Hematopoietic multipotent progenitor cell (in vitro differentiated cells): Measurements from ENCODE around the gene PDZD7. TPM values are rescaled to one million over a fixed set of nuclear protein-coding genes. Genes with fewer than 3 reads are reported as not detected.
"Not testable (repeated sequence)": the region's sequence is repeated elsewhere in the genome, so short reads cannot be mapped to it uniquely, and the experiment has no call there.

Source experiments
- DNase-seq, 3 donors: peaks; one replicate each; pipeline ENCODE4 v3.0.0-alpha.2; 2011 to 2015; ENCODE audit warnings: low read depth in 2 of 3, low spot score in 2 of 3
- total RNA-seq: library from RNA; depleted of rRNA; stranded (reverse); fragments of >200 nt; gene quantifications from one replicate; pipeline ENCODE4 v1.2.3, GENCODE V29; 2012

Gene PDZD7
- total RNA-seq, 1 donor, result 1.3 TPM

DNA sequence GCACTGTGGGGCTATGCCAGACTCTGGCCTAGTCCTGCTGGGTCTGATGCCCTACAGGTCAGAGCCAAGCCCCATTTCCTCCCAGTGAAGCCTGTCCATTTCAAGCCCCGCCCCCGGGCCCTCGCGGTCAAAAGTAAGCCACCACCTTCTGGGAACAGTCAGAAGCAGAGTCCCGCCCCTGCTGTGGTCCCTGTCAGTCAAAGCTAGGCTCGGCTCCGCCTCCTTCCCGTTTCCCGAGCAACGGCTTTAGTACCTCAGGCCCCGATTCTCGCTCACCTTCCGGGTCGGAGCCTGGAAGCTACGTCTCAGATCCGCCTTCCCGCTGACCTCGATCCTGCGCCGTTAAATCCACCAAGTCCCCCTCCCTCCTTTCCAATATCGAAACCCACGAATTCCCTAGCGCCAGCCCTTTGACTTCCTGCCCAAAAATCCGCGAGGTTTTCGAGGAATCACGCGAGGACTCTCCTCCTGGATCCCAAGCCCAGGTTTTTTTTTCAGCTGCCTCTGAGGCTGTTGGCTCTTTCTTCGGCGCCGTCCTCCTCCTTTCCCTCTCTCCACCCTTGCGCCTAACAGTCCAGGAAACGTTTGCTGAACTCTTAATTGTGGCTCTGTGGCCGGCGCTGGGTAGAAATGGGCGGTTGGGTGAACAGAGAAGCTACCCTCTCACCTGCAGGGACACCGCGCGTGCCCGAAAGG is 11.9 kb upstream of the PDZD7 start:
- DNase-seq, result peak in 2 of 3 donors; percentile 86 to 89

- no peak for DNase-seq
These were observed 11.2 kb upstream of the PDZD7 start for GRCh38 chr10:101042118-101042517.

DNA sequence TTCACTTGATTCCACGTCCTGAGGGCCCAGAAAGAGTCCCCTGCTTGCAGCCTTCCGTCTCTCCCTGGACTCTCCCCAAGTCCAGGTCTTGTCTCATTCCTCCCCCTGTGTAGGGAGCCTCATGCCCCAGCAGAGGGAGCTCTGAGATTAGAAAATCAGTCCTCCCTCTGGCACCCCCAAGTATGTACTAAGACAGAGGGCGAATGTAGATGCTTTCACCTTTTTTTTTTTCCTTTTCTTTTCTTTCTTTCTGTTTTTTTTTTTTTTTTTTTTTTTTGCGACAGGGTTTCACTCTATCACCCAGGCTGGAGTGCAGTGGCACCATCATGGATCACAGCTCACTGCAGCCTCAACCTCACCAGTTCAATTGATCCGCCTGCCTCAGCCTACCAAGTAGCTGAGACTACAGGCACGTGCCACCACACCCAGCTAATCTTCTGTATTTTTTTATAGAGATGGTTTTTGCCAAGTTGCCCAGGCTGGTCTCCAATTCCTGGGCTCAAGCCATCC is 10.4 kb upstream of the PDZD7 start:
- peak; percentile 51 to 91 (median 81) for DNase-seq

DNA sequence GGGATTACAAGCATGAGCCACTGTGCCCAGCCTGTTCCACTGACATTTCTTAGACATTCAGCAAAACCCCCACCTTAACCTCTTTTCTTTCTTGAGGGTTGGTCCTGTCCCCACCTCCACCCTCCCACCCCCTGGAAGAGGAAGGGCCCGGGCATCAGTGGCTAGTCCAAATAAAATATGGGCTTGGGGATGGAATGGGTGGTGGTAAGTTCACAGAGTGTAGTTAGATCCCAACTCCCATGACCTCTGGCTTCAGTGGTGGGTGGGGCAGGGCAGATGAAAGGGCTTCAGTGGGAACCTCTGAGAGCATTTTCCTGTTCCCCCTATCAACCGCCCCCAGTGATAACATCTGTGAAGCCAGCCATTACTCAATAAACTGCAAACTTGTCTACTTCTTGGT is 9.9 kb upstream of the PDZD7 start:
- DNase-seq, result no peak

DNA sequence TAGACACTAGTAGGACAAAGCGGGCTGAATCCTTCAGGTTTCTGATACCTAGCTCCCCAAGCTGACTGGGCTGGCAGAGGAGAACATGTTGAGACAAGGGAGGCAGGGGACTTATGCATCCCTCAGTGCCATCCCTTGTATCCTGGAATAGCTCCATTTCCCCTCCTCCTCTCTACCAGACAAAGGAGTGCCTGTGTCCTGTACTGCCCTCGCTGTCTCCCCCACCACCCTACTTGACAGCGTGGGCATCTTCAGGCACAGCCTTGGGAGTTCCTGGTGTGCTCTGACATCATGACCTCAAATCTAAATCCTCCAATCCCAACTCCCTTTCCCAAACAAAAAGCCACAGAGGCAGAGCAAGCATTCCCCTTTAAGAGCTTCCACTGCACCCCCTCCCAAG is 9.1 kb upstream of the PDZD7 start:
- DNase-seq, result no peak

GRCh38 chr10:101038484-101038883 is 7.6 kb upstream of the PDZD7 start:
- DNase-seq, result no peak

DNA sequence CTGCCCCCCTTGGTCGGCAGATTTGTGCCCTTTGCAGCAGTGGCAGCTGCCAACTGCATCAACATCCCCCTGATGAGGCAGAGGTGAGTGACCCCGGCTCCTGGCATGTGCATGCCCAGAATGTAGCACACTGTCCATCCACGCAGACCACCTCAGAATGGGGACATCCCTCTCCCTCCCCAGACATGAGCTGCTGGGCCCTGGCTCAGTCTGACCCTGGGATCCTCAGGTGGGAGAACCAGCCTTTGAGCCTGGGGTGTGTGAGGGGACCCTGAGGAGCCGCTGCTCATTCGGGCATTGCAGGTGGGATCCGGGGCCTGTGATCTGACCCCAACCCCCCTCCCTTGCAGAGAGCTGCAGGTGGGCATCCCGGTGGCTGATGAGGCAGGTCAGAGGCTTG is 5.8 kb upstream of the PDZD7 start:
- no peak for DNase-seq

DNA sequence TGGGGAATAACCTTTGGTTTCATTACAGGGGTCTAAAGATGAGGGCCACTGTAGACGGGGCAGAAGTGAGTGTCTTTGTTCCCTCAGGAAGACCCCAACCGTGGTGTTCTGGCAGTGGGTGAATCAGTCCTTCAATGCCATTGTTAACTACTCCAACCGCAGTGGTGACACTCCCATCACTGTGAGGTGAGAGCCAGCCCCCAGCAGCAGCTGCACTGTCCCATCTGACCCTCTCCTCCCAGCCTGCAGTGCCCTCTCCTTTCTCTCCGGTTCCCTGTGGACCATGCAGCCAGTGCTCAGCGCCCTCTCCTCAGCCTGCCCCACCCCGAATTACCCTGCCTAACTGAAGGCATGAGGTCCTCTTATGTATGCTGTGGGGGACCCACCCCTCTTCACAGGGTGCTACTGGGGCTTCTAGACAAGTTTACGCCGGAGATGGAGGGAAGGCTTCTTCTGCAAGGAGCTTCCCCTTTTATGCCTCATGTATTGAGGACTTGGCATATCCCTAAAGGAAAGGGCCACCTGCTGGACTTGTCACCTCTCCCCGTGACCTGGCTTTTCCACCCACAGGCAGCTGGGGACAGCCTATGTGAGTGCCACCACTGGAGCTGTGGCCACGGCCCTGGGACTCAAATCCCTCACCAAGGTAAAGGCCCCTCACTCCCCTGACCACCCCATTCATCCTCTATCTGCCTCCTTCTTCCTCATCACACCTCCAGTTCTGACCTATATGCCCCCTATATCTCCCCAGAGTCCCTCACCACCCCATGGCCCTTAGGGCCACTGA is 5.2 kb upstream of the PDZD7 start:
- no peak for DNase-seq

DNA sequence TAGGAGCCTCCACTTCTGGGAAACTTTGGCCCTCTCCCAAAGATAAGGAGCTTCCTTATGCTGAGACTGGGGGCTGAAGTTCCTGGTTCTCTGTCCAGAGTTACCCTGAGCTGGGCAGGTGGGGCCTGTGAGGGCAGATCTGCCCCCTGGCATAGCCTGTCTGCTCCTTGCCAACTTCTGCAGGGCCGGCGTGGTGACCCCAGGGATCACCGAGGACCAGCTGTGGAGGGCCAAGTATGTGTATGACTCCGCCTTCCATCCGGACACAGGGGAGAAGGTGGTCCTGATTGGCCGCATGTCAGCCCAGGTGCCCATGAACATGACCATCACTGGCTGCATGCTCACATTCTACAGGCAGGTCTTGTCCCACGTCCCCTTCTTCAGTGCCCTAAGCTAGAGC is 4.4 kb upstream of the PDZD7 start:
- no peak for DNase-seq

- DNase-seq, result not testable (repeated sequence)
These were observed 3.5 kb upstream of the PDZD7 start for GRCh38 chr10:101034404-101034803.

- DNase-seq, result no peak
These were observed 2.3 kb upstream of the PDZD7 start for GRCh38 chr10:101033276-101033675.

GRCh38 chr10:101032637-101033224 is 1.8 kb upstream of the PDZD7 start:
- DNase-seq, result peak in 2 of 3 donors; percentile 90 to 92

GRCh38 chr10:101031796-101032636 is 1.1 kb upstream of the PDZD7 start:
- DNase-seq, result peak; percentile 72 to 86 (median 85)

DNA sequence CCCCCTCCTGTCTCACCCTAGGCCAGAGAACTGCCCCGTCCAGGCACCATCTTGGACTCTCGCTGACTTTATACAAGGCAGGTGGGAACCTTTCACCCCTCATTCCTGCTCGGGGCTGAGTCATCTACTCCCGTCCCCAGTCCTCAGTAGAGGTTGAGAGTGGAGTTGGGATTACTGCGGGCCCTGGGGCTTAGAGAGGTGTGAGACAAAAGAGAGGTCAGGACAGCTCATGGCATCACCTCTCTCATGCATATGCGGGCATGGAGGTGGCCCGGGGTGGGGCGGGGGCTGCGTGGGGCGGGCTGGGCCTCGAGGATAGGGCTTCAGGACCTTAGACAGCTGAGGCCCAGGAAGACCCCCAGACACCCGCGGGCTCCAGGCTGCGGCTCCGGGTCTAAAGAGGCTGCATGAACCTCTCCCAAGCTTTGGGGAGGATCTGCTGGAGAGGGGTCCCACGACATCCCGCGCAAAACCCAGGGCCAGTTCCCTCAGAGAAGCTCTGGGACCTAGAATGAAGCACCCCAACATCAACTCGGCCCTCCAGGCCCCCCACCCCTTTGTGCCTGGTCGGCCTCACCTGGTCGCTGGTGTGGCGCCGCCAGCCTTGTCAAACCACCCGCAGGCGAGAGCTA is 317 bp downstream of the PDZD7 start:
- DNase-seq, result no peak

DNA sequence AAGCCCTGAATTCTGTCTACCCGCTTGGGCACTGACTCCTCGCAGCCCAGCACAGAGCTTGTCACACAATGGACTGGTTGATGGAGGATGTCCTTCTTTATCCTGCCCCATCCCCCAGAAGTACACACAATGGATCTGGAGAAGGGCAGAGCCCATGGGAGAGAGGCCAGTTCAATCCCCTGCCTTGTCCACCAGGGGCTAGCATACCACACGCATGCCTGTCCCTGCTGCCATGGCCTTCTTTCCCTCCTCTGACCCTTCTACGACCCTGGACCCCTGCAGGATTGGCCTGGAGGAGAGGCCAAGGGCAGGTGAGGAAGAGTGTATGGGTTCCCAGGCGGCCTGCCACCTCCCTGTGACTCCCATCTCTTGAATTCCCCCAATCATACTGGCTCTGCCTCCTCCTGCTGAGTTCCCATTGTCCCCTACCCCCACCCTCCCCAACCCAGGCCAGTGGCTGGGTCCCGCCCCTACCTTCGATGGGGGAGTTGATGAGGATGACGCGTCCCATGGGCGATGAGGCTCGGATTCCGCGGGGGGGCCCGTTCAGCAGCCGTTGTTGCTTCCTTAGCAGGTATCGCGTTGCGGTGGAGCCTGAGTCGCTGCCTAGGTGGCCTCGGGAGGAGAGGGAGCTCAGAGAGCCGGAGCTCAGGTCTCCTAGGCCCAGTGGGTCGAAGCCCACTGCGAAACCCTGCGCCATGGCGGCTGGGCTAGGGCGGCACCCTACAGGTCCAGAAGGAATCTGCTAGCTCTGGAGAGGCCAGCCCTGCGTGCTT is 1.2 kb downstream of the PDZD7 start:
- DNase-seq, result no peak

GRCh38 chr10:101028446-101029337 is 2.2 kb downstream of the PDZD7 start:
- DNase-seq, result no peak

GRCh38 chr10:101027106-101027720 is 3.7 kb downstream of the PDZD7 start:
- DNase-seq, result no peak
